Measurements from ENCODE around the gene ZNF462. TPM values are rescaled to one million over a fixed set of nuclear protein-coding genes. Genes with fewer than 3 reads are reported as not detected.
A peak's percentile ranks its signal among the peaks of the same experiment; 100 is the strongest.

Gene ZNF462
- total RNA-seq, 1 experiment from 2014 or later = 121 TPM

GRCh38 chr9:106931466-106931865, 68.5 kb downstream of the ZNF462 start:
- ChIA-PET CTCF (no interaction called here), POLR2A (no interaction called here)
- DNase-seq (ENCODE audit: low spot score) (no peak), ATAC-seq (no peak)
- Mint-ChIP-seq H3K27ac (no peak overlapping the region), H3K4me1 (peaks cover 37% of the 10 kb centered on the region), H3K36me3 (peaks cover 81% of the 10 kb centered on the region), H3K9me3 (no peaks in the 10 kb centered on the region), H3K27me3 (ENCODE audit: low read depth) (no peaks in the 10 kb centered on the region), H3K4me3 (no peak overlapping the region)
- no peak for TF ChIP-seq HMGXB4 (CRISPR knock-in tag; IDR thresholded peaks at IDR 0.05)

DNA sequence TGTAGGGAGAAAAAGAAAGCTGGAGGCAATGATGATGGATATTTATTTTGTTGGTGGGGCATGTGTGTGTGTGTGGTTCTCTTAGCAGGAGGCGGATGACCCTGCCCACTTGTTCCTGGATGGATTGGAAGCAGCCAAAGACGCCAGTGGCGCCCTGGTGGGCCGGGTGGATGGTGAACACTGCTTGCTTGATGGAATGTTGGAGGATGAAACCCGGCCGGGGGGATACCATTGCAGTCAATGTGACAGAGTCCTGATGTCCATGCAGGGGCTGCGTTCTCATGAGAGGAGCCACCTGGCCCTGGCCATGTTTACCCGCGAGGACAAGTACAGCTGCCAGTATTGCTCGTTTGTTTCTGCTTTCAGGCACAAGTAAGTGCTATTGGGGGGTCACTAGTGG, 69.2 kb downstream of the ZNF462 start:
- ChIA-PET CTCF (no interaction called here), POLR2A (no interaction called here)
- no peak for TF ChIP-seq ZNF219 (CRISPR knock-in tag; IDR thresholded peaks at IDR 0.05; ENCODE audit: borderline replicate concordance)
- TF ChIP-seq, protein P1, sequence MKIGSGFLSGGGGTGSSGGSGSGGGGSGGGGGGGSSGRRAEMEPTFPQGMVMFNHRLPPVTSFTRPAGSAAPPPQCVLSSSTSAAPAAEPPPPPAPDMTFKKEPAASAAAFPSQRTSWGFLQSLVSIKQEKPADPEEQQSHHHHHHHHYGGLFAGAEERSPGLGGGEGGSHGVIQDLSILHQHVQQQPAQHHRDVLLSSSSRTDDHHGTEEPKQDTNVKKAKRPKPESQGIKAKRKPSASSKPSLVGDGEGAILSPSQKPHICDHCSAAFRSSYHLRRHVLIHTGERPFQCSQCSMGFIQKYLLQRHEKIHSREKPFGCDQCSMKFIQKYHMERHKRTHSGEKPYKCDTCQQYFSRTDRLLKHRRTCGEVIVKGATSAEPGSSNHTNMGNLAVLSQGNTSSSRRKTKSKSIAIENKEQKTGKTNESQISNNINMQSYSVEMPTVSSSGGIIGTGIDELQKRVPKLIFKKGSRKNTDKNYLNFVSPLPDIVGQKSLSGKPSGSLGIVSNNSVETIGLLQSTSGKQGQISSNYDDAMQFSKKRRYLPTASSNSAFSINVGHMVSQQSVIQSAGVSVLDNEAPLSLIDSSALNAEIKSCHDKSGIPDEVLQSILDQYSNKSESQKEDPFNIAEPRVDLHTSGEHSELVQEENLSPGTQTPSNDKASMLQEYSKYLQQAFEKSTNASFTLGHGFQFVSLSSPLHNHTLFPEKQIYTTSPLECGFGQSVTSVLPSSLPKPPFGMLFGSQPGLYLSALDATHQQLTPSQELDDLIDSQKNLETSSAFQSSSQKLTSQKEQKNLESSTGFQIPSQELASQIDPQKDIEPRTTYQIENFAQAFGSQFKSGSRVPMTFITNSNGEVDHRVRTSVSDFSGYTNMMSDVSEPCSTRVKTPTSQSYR (CRISPR knock-in tag; IDR thresholded peaks at IDR 0.05) = no peak
- TF ChIP-seq, protein P2, sequence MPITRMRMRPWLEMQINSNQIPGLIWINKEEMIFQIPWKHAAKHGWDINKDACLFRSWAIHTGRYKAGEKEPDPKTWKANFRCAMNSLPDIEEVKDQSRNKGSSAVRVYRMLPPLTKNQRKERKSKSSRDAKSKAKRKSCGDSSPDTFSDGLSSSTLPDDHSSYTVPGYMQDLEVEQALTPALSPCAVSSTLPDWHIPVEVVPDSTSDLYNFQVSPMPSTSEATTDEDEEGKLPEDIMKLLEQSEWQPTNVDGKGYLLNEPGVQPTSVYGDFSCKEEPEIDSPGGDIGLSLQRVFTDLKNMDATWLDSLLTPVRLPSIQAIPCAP (CRISPR knock-in tag; IDR thresholded peaks at IDR 0.05) = no peak
- no peaks in the 10 kb centered on the region for H3K9me3 Mint-ChIP-seq
- DNase-seq (ENCODE audit: low spot score) (no peak), ATAC-seq (no peak)
- H3K4me3 Mint-ChIP-seq = no peak overlapping the region
- peaks cover 81% of the 10 kb centered on the region for H3K36me3 Mint-ChIP-seq
- H3K27ac Mint-ChIP-seq = peak overlapping the region; percentile 6; the same call in 1 of the 2 replicates
- H3K4me1 Mint-ChIP-seq = peaks cover 37% of the 10 kb centered on the region
- no peaks in the 10 kb centered on the region for H3K27me3 Mint-ChIP-seq (ENCODE audit: low read depth)

DNA sequence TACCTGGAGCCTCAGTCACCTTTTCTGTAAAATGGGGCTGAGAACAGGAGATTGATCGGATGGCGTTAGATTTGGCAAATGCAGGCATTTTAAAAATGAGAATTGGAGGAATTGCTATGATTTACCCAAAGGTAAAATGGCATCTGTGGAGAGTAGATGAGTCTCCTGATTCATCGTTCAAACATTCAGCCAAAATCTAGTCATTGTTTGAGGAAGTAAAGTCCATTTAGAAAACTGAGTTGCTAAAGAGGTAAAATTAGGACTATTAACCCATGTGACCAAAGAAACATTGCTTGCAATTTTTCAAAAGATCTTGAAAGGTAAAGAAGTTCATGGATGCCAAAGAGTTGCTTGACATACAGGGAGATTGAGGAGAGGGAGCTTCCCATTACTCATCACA, 69.7 kb downstream of the ZNF462 start:
- Mint-ChIP-seq H3K27me3 (ENCODE audit: low read depth) (no peaks in the 10 kb centered on the region), H3K36me3 (peaks cover 78% of the 10 kb centered on the region), H3K4me1 (peaks cover 37% of the 10 kb centered on the region), H3K27ac (peak overlapping the region; percentile 6), H3K4me3 (no peak overlapping the region), H3K9me3 (no peaks in the 10 kb centered on the region)
- no peak for ATAC-seq
- no peak for DNase-seq (ENCODE audit: low spot score)
- ChIA-PET CTCF (no interaction called here), POLR2A (no interaction called here)
- TF ChIP-seq MYBL2 (CRISPR knock-in tag; IDR thresholded peaks at IDR 0.05) (no peak), ATF1 (CRISPR knock-in tag; IDR thresholded peaks at IDR 0.05) (no peak), NFYB (CRISPR knock-in tag; conservative IDR thresholded peaks at IDR 0.05; ENCODE audit: low read depth) (no peak), CBFB (CRISPR knock-in tag; IDR thresholded peaks at IDR 0.05; ENCODE audit: low read depth) (no peak), PREB (CRISPR knock-in tag; IDR thresholded peaks at IDR 0.05; ENCODE audit: borderline replicate concordance) (no peak), MAX (CRISPR knock-in tag; IDR thresholded peaks at IDR 0.05) (no peak), SMAD4 (CRISPR knock-in tag; IDR thresholded peaks at IDR 0.05) (no peak)
- TF ChIP-seq, protein P3, sequence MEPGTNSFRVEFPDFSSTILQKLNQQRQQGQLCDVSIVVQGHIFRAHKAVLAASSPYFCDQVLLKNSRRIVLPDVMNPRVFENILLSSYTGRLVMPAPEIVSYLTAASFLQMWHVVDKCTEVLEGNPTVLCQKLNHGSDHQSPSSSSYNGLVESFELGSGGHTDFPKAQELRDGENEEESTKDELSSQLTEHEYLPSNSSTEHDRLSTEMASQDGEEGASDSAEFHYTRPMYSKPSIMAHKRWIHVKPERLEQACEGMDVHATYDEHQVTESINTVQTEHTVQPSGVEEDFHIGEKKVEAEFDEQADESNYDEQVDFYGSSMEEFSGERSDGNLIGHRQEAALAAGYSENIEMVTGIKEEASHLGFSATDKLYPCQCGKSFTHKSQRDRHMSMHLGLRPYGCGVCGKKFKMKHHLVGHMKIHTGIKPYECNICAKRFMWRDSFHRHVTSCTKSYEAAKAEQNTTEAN (CRISPR knock-in tag; IDR thresholded peaks at IDR 0.05) = no peak
- TF ChIP-seq, protein P4, sequence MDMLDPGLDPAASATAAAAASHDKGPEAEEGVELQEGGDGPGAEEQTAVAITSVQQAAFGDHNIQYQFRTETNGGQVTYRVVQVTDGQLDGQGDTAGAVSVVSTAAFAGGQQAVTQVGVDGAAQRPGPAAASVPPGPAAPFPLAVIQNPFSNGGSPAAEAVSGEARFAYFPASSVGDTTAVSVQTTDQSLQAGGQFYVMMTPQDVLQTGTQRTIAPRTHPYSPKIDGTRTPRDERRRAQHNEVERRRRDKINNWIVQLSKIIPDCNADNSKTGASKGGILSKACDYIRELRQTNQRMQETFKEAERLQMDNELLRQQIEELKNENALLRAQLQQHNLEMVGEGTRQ (CRISPR knock-in tag; IDR thresholded peaks at IDR 0.05) = no peak
- TF ChIP-seq, protein P5, sequence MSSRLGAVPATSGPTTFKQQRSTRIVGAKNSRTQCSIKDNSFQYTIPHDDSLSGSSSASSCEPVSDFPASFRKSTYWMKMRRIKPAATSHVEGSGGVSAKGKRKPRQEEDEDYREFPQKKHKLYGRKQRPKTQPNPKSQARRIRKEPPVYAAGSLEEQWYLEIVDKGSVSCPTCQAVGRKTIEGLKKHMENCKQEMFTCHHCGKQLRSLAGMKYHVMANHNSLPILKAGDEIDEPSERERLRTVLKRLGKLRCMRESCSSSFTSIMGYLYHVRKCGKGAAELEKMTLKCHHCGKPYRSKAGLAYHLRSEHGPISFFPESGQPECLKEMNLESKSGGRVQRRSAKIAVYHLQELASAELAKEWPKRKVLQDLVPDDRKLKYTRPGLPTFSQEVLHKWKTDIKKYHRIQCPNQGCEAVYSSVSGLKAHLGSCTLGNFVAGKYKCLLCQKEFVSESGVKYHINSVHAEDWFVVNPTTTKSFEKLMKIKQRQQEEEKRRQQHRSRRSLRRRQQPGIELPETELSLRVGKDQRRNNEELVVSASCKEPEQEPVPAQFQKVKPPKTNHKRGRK (CRISPR knock-in tag; IDR thresholded peaks at IDR 0.05; ENCODE audit: borderline replicate concordance) = no peak
